Activated CD8-positive, alpha-beta memory T cell treated with anti-CD3 and anti-CD28 coated beads, Interleukin-2, amount 10 ng/mL, durations not matched to agents 7 days and 5 days (primary cell): ENCODE measurements around the gene CLEC1B. TPM values are rescaled to one million over a fixed set of nuclear protein-coding genes. Genes with fewer than 3 reads are reported as not detected.
A peak's percentile ranks its signal among the peaks of the same experiment; 100 is the strongest.
"Not testable (repeated sequence)": the region's sequence is repeated elsewhere in the genome, so short reads cannot be mapped to it uniquely, and the experiment has no call there.

Experiments
- ATAC-seq: fragments of 150-1000 bp; cut with Tn5 transposase; one replicate; pipeline ENCODE4 v1.10.0; 2021; ENCODE audit warnings: moderate library complexity
- CTCF ChIA-PET: fragments of 350-600 bp; sonication (Branson Sonifier 250); formaldehyde crosslinking; loops from one replicate; lab custom pipeline; 2021; ENCODE audit warnings: antibody characterized with exemption; lab: Charles Lee
- DNase-seq: peaks from one replicate; pipeline ENCODE4 v3.0.0-alpha.2; 2020
- H3K27ac Mint-ChIP-seq: one replicate; pipeline ENCODE4 v1.8.0; 2021; ENCODE audit warnings: mild to moderate bottlenecking, mixed read lengths
- H3K27me3 Mint-ChIP-seq: one replicate; pipeline ENCODE4 v1.8.0; 2021; ENCODE audit warnings: mixed read lengths
- H3K36me3 Mint-ChIP-seq: one replicate; pipeline ENCODE4 v1.8.0; 2021; ENCODE audit warnings: mild to moderate bottlenecking, mixed read lengths
- H3K4me1 Mint-ChIP-seq: one replicate; pipeline ENCODE4 v1.8.0; 2021; ENCODE audit warnings: mixed read lengths
- H3K4me3 Mint-ChIP-seq: one replicate; pipeline ENCODE4 v1.8.0; 2021; ENCODE audit warnings: mild to moderate bottlenecking, moderate library complexity, mixed read lengths
- H3K9me3 Mint-ChIP-seq: one replicate; pipeline ENCODE4 v1.8.0; 2022; ENCODE audit warnings: low read depth, mixed read lengths
- total RNA-seq, 2 experiments: library from RNA; stranded (reverse); gene quantifications; one replicate each; pipeline ENCODE4 v1.2.3, GENCODE V29; 2021

CLEC1B gene
- total RNA-seq, 2 experiments from 2014 or later, result not detected

GRCh38 chr12:9961901-9962300 is 37.0 kb downstream of the CLEC1B start:
- peaks cover 1% of the 10 kb centered on the region for H3K36me3 Mint-ChIP-seq
- no peak overlapping the region for H3K27ac Mint-ChIP-seq
- peaks cover 30% of the 10 kb centered on the region for H3K4me1 Mint-ChIP-seq
- ATAC-seq (no peak), DNase-seq (no peak)
- H3K4me3 Mint-ChIP-seq, result no peak overlapping the region
- no peaks in the 10 kb centered on the region for H3K27me3 Mint-ChIP-seq
- CTCF ChIA-PET, result interaction anchor here (1.5 kb wide), 1 partner anchor 22 kb away, joined by 3 read pairs; no protein-coding TSS in a partner anchor
- no peaks in the 10 kb centered on the region for H3K9me3 Mint-ChIP-seq

DNA sequence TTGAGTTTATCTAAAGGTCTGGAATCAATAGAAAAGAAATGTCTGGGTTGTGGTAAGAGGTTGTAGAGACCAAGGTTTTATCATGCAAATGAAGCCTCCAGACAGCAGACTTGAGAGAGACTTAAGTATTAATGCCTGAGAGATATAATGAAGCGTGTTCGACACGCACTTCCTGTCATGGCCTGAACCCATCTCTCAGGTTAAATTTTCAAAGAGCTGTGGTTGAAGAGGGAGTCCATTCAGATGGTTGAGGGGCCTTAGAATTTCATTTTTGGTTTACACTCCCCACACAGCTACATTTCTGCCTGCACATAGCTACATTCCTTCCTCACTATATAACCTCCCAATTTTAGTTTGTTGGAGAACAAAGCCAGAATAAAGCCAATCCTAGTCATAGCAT is 37.8 kb downstream of the CLEC1B start:
- peaks cover 1% of the 10 kb centered on the region for H3K36me3 Mint-ChIP-seq
- H3K27me3 Mint-ChIP-seq, result no peaks in the 10 kb centered on the region
- no peak for ATAC-seq
- H3K27ac Mint-ChIP-seq, result no peak overlapping the region
- no peak overlapping the region for H3K4me3 Mint-ChIP-seq
- CTCF ChIA-PET, result interaction anchor here (1.5 kb wide), 1 partner anchor 21 kb away, joined by 3 read pairs; no protein-coding TSS in a partner anchor
- DNase-seq, result no peak
- peaks cover 35% of the 10 kb centered on the region for H3K4me1 Mint-ChIP-seq
- H3K9me3 Mint-ChIP-seq, result no peaks in the 10 kb centered on the region

DNA sequence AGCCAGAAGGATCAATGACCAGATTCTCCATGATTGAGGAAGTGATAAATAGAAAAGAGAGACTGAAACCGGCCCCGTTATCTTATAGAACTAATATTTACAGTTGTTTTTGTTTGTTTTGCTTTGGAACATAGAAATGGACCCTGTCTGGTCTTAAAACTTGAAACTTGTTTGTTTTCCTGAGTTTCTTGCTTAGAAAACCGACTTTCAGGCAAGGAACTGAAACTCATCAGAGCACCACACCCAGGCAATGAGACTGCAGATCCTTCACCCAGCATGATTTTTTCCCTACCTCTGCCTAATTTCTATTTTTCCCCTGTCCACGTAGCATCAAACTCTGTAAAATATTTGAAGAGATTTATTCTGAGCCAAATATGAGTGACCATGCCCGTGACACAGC is 38.3 kb downstream of the CLEC1B start:
- Mint-ChIP-seq H3K27me3 (no peaks in the 10 kb centered on the region), H3K27ac (no peak overlapping the region)
- CTCF ChIA-PET, result no interaction called here

DNA sequence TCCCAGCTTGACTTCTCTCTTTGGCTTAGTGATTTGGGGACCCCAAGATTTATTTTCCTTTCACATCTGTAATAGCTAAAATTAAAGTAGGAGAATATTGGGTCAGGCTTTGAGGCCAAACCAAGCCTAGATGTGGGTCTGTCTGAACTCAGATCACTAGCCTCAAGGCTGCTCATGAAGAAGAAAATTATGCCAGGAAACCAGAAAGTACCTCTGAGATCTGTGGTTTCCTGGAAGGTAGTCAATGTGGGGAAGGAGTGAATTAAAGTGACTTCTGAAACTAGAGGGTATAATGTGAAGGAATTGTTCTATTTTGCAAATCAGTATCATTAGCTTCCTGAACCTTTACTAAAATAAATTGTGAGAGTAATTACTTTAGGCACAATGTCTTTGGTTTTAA is 41.1 kb downstream of the CLEC1B start:
- Mint-ChIP-seq H3K4me1 (peaks cover 42% of the 10 kb centered on the region), H3K4me3 (no peak overlapping the region), H3K36me3 (peaks cover 1% of the 10 kb centered on the region), H3K27ac (no peak overlapping the region), H3K9me3 (no peaks in the 10 kb centered on the region), H3K27me3 (no peaks in the 10 kb centered on the region)
- DNase-seq (no peak), ATAC-seq (peak; percentile 55)
- CTCF ChIA-PET, result interaction anchor here (1.1 kb wide), 1 partner anchor 11 kb away, joined by 3 read pairs; no protein-coding TSS in a partner anchor

More for the DNA sequence above, 38.3 kb downstream of the CLEC1B start:
- peaks cover 39% of the 10 kb centered on the region for H3K4me1 Mint-ChIP-seq
- H3K9me3 Mint-ChIP-seq, result no peaks in the 10 kb centered on the region
- ATAC-seq, result no peak
- H3K36me3 Mint-ChIP-seq, result peaks cover 1% of the 10 kb centered on the region
- no peak overlapping the region for H3K4me3 Mint-ChIP-seq
- no peak for DNase-seq

DNA sequence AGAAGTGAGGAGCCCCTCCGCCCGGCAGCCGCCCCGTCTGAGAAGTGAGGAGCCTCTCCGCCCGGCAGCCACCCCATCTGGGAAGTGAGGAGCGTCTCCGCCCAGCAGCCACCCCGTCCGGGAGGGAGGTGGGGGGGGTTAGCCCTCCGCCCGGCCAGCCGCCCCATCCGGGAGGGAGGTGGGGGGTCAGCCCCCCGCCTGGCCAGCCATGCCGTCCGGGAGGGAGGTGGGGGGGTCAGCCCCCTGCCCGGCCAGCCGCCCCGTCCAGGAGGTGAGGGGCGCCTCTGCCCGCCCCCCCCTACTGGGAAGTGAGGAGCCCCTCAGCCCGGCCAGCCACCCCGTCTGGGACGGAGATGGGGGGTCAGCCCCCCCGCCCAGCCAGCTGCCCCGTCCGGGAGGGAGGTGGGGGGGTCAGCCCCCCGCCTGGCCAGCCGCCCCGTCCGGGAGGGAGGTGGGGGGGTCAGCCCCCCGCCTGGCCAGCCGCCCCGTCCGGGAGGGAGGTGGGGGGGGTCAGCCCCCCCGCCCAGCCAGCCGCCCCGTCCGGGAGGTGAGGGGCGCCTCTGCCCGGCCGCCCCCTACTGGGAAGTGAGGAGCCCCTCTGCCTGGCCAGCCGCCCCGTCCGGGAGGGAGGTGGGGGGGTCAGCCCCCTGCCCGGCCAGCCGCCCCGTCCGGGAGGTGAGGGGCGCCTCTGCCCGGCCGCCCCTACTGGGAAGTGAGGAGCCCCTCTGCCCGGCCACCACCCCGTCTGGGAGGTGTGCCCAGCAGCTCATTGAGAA is 45.8 kb downstream of the CLEC1B start:
- H3K9me3 Mint-ChIP-seq, H3K27ac Mint-ChIP-seq, CTCF ChIA-PET, H3K27me3 Mint-ChIP-seq, H3K36me3 Mint-ChIP-seq, DNase-seq, H3K4me3 Mint-ChIP-seq, ATAC-seq: not testable (repeated sequence)
- peaks cover 61% of the 10 kb centered on the region for H3K4me1 Mint-ChIP-seq

GRCh38 chr12:9951026-9951675 is 47.8 kb downstream of the CLEC1B start:
- Mint-ChIP-seq H3K9me3 (no peaks in the 10 kb centered on the region), H3K36me3 (peaks cover 5% of the 10 kb centered on the region), H3K4me3 (peak overlapping the region; percentile 48), H3K27ac (peak overlapping the region; percentile 73), H3K27me3 (no peaks in the 10 kb centered on the region), H3K4me1 (peaks cover 52% of the 10 kb centered on the region)
- CTCF ChIA-PET, result no interaction called here
- ATAC-seq (peak; percentile 77), DNase-seq (peak; percentile 77)

DNA sequence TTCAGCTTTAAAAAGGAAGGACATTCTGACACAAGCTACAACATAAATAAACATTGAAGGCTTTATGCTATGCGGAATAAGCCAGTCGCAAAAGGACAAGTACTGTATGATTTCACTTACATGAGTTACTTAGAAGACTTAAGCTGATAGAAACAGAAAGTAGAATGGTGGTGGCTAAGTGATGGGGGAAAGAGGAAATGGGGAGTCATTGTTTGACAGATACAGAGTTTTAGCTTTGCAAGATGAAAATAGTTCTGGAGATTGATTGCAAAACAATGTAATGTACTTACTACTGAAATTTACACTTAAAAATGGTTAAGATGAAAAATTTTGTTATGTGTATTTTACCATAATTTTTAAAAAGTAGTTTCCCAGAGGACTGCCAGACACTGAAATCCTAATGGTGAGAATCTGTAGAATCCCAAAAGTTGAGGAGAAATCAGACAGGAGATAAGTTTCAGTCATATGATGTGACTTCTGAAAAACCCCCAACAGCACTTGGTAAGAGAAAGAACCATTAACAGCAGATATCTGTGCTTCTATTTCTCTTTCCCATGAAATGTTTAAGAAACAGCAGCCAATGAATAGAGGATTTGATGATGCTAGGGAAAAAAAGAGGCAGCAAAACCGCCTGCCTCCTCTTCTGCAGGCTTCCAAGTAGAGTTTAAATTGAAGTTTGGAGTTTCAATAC is 50.2 kb downstream of the CLEC1B start:
- Mint-ChIP-seq H3K27ac (peak overlapping the region; percentile 79), H3K9me3 (no peaks in the 10 kb centered on the region), H3K36me3 (peaks cover 5% of the 10 kb centered on the region), H3K27me3 (peaks cover 3% of the 10 kb centered on the region), H3K4me1 (peaks cover 50% of the 10 kb centered on the region), H3K4me3 (peak overlapping the region; percentile 26)
- DNase-seq, result no peak
- ATAC-seq, result peak; percentile 89
- CTCF ChIA-PET, result interaction anchor here (0.5 to 4.1 kb wide), 6 partner anchors 8 to 199 kb away, joined by 3 to 21 read pairs (median 5); no protein-coding TSS in a partner anchor

DNA sequence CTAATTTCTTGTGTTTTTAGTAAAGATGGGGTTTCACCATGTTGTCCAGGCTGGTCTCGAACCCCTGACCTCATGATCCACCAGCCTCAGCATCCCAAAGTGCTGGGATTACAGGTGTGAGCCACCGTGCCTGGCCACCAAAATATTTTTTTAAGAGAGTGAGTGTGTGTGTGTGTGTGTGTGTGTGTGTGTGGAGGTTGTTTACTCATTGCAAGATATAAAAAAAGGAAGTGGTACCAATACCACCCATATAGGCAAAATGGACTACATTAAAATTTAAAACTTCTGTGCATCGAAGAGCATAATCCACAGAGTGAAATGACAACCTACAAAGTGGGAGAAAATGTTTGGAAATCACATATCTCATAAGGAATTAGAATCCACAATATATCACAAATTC is 51.2 kb downstream of the CLEC1B start:
- peaks cover 5% of the 10 kb centered on the region for H3K36me3 Mint-ChIP-seq
- ATAC-seq (no peak), DNase-seq (no peak)
- peaks cover 56% of the 10 kb centered on the region for H3K4me1 Mint-ChIP-seq
- no peaks in the 10 kb centered on the region for H3K9me3 Mint-ChIP-seq
- peaks cover 8% of the 10 kb centered on the region for H3K27me3 Mint-ChIP-seq
- no peak overlapping the region for H3K4me3 Mint-ChIP-seq
- CTCF ChIA-PET, result interaction anchor here (1.5 to 4.1 kb wide), 2 partner anchors 10 to 133 kb away, joined by 3 to 21 read pairs; no protein-coding TSS in a partner anchor
- H3K27ac Mint-ChIP-seq, result peak overlapping the region; percentile 25

GRCh38 chr12:9944391-9944790 is 54.5 kb downstream of the CLEC1B start:
- Mint-ChIP-seq H3K27ac (no peak overlapping the region), H3K36me3 (peaks cover 4% of the 10 kb centered on the region), H3K4me1 (peaks cover 35% of the 10 kb centered on the region), H3K9me3 (no peaks in the 10 kb centered on the region), H3K4me3 (no peak overlapping the region), H3K27me3 (peaks cover 31% of the 10 kb centered on the region)
- no peak for DNase-seq
- CTCF ChIA-PET, result interaction anchor here (1.0 to 1.6 kb wide), 2 partner anchors 18 to 130 kb away, joined by 3 to 8 read pairs; no protein-coding TSS in a partner anchor
- no peak for ATAC-seq

GRCh38 chr12:9943240-9943639 is 55.7 kb downstream of the CLEC1B start:
- ATAC-seq (peak; percentile 55), DNase-seq (no peak)
- Mint-ChIP-seq H3K9me3 (no peaks in the 10 kb centered on the region), H3K27me3 (peaks cover 34% of the 10 kb centered on the region), H3K36me3 (peaks cover 4% of the 10 kb centered on the region), H3K4me1 (peaks cover 23% of the 10 kb centered on the region), H3K4me3 (peak overlapping the region; percentile 53), H3K27ac (no peak overlapping the region)
- CTCF ChIA-PET, result interaction anchor here (0.8 to 4.2 kb wide), 3 partner anchors 17 to 129 kb away, joined by 3 to 26 read pairs (median 3); partner anchors contain the start of gene CLEC12B
